Keratinocyte (primary cell): ENCODE data around the gene NMNAT1.

Source experiments
- CTCF ChIP-seq, 3 experiments: IDR thresholded peaks in 1 of 3; conservative IDR thresholded peaks in 1 of 3; optimal IDR thresholded peaks in 1 of 3; 2 replicates in 2 of 3; 3 replicates in 1 of 3; pipeline versions ENCODE3 to v1.5.1; 2011; ENCODE audit warnings: low read length in 3 of 3, mild to moderate bottlenecking in 3 of 3, moderate library complexity in 2 of 3, control low read depth in 1 of 3, inconsistent platforms in 1 of 3; ENCODE audit not compliant: insufficient read depth in 2 of 3; ENCODE audit errors: extremely low read depth in 1 of 3
- EZH2 ChIP-seq: IDR thresholded peaks from one replicate; pipeline ENCODE4 v1.6.1; 2012; ENCODE audit warnings: inconsistent platforms, mild to moderate bottlenecking, low read length, moderate library complexity

- TF ChIP-seq CTCF (optimal IDR thresholded peaks at IDR 0.05 in 1 of 3, IDR thresholded peaks at IDR 0.05 in 1 of 3, conservative IDR thresholded peaks at IDR 0.05 in 1 of 3; ENCODE audit: extremely low read depth in 1 of 3, insufficient read depth in 2 of 3, low read length in 3 of 3) (no peak), EZH2 (no peak)
Measured at GRCh38 chr1:9902060-9902452, 41.2 kb upstream of the NMNAT1 start.
